GM21619 (cell line): ENCODE results near the gene SMPDL3A.

ENCODE experiments used
- ATAC-seq: cut with Tn5 transposase; IDR thresholded peaks from one replicate; pipeline ENCODE4 v1.9.1; 2021; ENCODE audit not compliant: unreplicated experiment

Gene SMPDL3A

GRCh38 chr6:122845916-122846612 is 57.0 kb downstream of the SMPDL3A start:
- no peak for ATAC-seq

- peak; percentile 92 for ATAC-seq
These were observed 64.4 kb downstream of the SMPDL3A start for GRCh38 chr6:122853259-122853995.
